ENCODE measurements around the gene PDILT.
"Not testable (repeated sequence)": the region's sequence is repeated elsewhere in the genome, so short reads cannot be mapped to it uniquely, and the experiment has no call there.

PDILT gene

GRCh38 chr16:20323591-20324117 lies 80.9 kb downstream of the PDILT start:
- no peak for TF ChIP-seq CTCF (IDR thresholded peaks at IDR 0.05; ENCODE audit: low read depth, low read length)

GRCh38 chr16:20322696-20323095 lies 81.8 kb downstream of the PDILT start:
- H3K4me3 ChIP-seq (ENCODE audit: low read depth, low read length), result no peak overlapping the region
- TF ChIP-seq CTCF (IDR thresholded peaks at IDR 0.05; ENCODE audit: low read depth, low read length), result no peak

More at GRCh38 chr16:20323591-20324117, 80.9 kb downstream of the PDILT start:
- no peak overlapping the region for H3K4me3 ChIP-seq (ENCODE audit: low read depth, low read length)

- no peak for TF ChIP-seq CTCF (IDR thresholded peaks at IDR 0.05; ENCODE audit: low read depth, low read length)
- no peak overlapping the region for H3K4me3 ChIP-seq (ENCODE audit: low read depth, low read length)
These were observed 82.9 kb downstream of the PDILT start for GRCh38 chr16:20321671-20322070.

DNA sequence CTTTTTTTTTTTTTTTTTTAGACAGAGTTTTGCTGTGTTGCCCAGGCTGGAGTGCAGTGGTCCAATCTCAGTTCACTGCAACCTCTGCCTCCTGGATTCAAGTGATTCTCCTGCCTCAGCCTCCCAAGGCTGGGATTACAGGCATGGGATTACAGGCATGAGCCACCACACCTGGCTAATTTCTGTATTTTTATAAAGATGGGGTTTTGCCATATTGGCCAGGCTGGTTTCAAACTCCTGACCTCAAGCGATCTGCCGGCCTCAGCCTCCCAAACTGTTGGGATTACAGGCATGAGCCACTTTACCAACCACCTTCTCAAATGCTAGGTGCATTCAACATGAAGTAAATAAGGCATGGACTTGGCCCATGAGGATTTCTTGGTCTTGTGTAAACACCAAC lies 83.5 kb downstream of the PDILT start:
- not testable (repeated sequence) for H3K4me3 ChIP-seq (ENCODE audit: low read depth, low read length)

GRCh38 chr16:20320592-20320991 lies 83.9 kb downstream of the PDILT start:
- no peak overlapping the region for H3K4me3 ChIP-seq (ENCODE audit: low read depth, low read length)

GRCh38 chr16:20320178-20320577 lies 84.4 kb downstream of the PDILT start:
- no peak for TF ChIP-seq CTCF (IDR thresholded peaks at IDR 0.05; ENCODE audit: low read depth, low read length)
- no peak overlapping the region for H3K4me3 ChIP-seq (ENCODE audit: low read depth, low read length)

More at GRCh38 chr16:20320592-20320991, 83.9 kb downstream of the PDILT start:
- TF ChIP-seq CTCF (IDR thresholded peaks at IDR 0.05; ENCODE audit: low read depth, low read length), result no peak

- no peak overlapping the region for H3K4me3 ChIP-seq (ENCODE audit: low read depth, low read length)
- TF ChIP-seq CTCF (IDR thresholded peaks at IDR 0.05; ENCODE audit: low read depth, low read length), result no peak
These were observed 85.1 kb downstream of the PDILT start for GRCh38 chr16:20319406-20319805.

- H3K4me3 ChIP-seq (ENCODE audit: low read depth, low read length), result no peak overlapping the region
- TF ChIP-seq CTCF (IDR thresholded peaks at IDR 0.05; ENCODE audit: low read depth, low read length), result no peak
These were observed 86.1 kb downstream of the PDILT start for GRCh38 chr16:20318437-20318836.

Measured in WI38 (cell line).